H1 (cell line): Measurements from ENCODE around the gene GABRG3. TPM values are rescaled to one million over a fixed set of nuclear protein-coding genes. Genes with fewer than 3 reads are reported as not detected.

Experiments used
- CTCF ChIA-PET: fragments of 300-600 bp; sonication (Branson Sonifier 250); formaldehyde crosslinking; loops from one replicate; lab custom pipeline; 2021; ENCODE audit not compliant: partially characterized antibody; lab: Charles Lee
- POLR2A ChIA-PET: fragments of 300-600 bp; sonication (Branson Sonifier 250); formaldehyde crosslinking; loops from one replicate; lab custom pipeline; 2021; ENCODE audit warnings: inconsistent platforms; ENCODE audit not compliant: partially characterized antibody; lab: Charles Lee
- DNase-seq, 2 experiments: peaks; one replicate each; pipeline versions ENCODE4 v3.0.0 to v3.0.0-alpha.2; 2010 to 2022; ENCODE audit warnings: low spot score in 2 of 2, low read depth in 1 of 2, mixed read lengths in 1 of 2
- FAIRE-seq: peaks from 2 replicates; lab custom pipeline; 2011; peaks lifted over from hg19 to GRCh38; lab: Jason Lieb, UNC
- H2AFZ ChIP-seq: 2 replicates; pipeline ENCODE4 v1.8.1; 2012; ENCODE audit warnings: low read length, inconsistent platforms
- H2AK5ac ChIP-seq: 2 replicates; pipeline ENCODE4 v1.6.1; 2013; ENCODE audit warnings: low read depth, low read length
- H2BK120ac ChIP-seq: replicated peaks from 2 replicates; pipeline ENCODE3; 2013; ENCODE audit warnings: low read depth, low read length, inconsistent platforms
- H2BK12ac ChIP-seq: 2 replicates; pipeline ENCODE4 v1.6.1; 2013; ENCODE audit warnings: low read depth, low read length
- H2BK15ac ChIP-seq: 2 replicates; pipeline ENCODE4 v1.6.1; 2013; ENCODE audit warnings: low read length
- H2BK20ac ChIP-seq: 2 replicates; pipeline ENCODE4 v1.6.1; 2013; ENCODE audit warnings: low read length
- H2BK5ac ChIP-seq: 2 replicates; pipeline ENCODE4 v1.6.1; 2013; ENCODE audit warnings: low read depth, low read length
- H3K14ac ChIP-seq: 2 replicates; pipeline ENCODE4 v1.6.1; 2013; ENCODE audit warnings: inconsistent platforms; ENCODE audit not compliant: insufficient read length
- H3K18ac ChIP-seq: 2 replicates; pipeline ENCODE4 v1.6.1; 2013; ENCODE audit warnings: low read length; ENCODE audit errors: extremely low read depth
- H3K23ac ChIP-seq: 2 replicates; pipeline ENCODE4 v1.6.1; 2013; ENCODE audit warnings: inconsistent platforms; ENCODE audit not compliant: insufficient read length
- H3K23me2 ChIP-seq: 2 replicates; pipeline ENCODE4 v1.6.1; 2013; ENCODE audit warnings: low read depth, low read length
- H3K27ac ChIP-seq: 2 replicates; pipeline ENCODE4 v1.6.1; 2011; ENCODE audit warnings: low read depth, low read length, inconsistent platforms
- H3K27me3 ChIP-seq, 4 experiments: replicated peaks in 1 of 4; 1 replicate in 1 of 4; 2 replicates in 3 of 4; pipeline versions ENCODE4 v1.6.1 to v1.8.1; 2011 to 2013; ENCODE audit warnings: low read length in 3 of 4, mild to moderate bottlenecking in 3 of 4, inconsistent platforms in 2 of 4, mixed read lengths in 2 of 4, moderate library complexity in 1 of 4; ENCODE audit not compliant: control insufficient read depth in 3 of 4, insufficient read depth in 3 of 4; ENCODE audit errors: extremely low read depth in 1 of 4
- H3K36me3 ChIP-seq, 4 experiments: 2 replicates each; pipeline versions ENCODE4 v1.6.1 to v1.8.1; 2011 to 2013; ENCODE audit warnings: mild to moderate bottlenecking in 4 of 4, low read length in 3 of 4, moderate library complexity in 2 of 4, control low read depth in 1 of 4, inconsistent platforms in 1 of 4; ENCODE audit not compliant: insufficient read depth in 4 of 4, control insufficient read depth in 2 of 4
- H3K4ac ChIP-seq: replicated peaks from 2 replicates; pipeline ENCODE3; 2013; ENCODE audit warnings: low read length, low read depth, mixed read lengths, inconsistent platforms; ENCODE audit not compliant: insufficient read length
- H3K4me1 ChIP-seq, 4 experiments: replicated peaks in 1 of 4; 1 replicate in 1 of 4; 2 replicates in 3 of 4; pipeline versions ENCODE4 v1.6.1 to v1.8.1; 2011 to 2013; ENCODE audit warnings: low read length in 3 of 4, inconsistent platforms in 2 of 4, mixed read lengths in 1 of 4; ENCODE audit not compliant: insufficient read depth in 4 of 4, control insufficient read depth in 3 of 4
- H3K4me2 ChIP-seq, 2 experiments: 2 replicates each; pipeline versions ENCODE4 v1.6.1 to v1.8.1; 2011 to 2013; ENCODE audit warnings: low read depth in 2 of 2, low read length in 2 of 2, control low read depth in 1 of 2, inconsistent platforms in 1 of 2, mild to moderate bottlenecking in 1 of 2; ENCODE audit not compliant: insufficient read depth in 1 of 2
- H3K4me3 ChIP-seq, 4 experiments: fragments of 200-600, 300-600 bp in 1 of 4; sonication (generic), shearing (Covaris generic), sonication (Bioruptor Twin) in 1 of 4; 2 replicates each; pipeline versions ENCODE4 v1.5.1 to v1.8.1; 2011 to 2016; ENCODE audit warnings: low read length in 4 of 4, low read depth in 3 of 4, control low read depth in 2 of 4, inconsistent platforms in 2 of 4, mild to moderate bottlenecking in 2 of 4, mixed read lengths in 1 of 4, moderate library complexity in 1 of 4; ENCODE audit not compliant: insufficient read depth in 2 of 4; ENCODE audit errors: extremely low read depth in 1 of 4
- H3K56ac ChIP-seq: replicated peaks from 2 replicates; pipeline ENCODE3; 2013; ENCODE audit warnings: low read depth, mild to moderate bottlenecking, mixed read lengths, low read length, inconsistent platforms; ENCODE audit not compliant: insufficient read length
- H3K79me1 ChIP-seq: 2 replicates; pipeline ENCODE4 v1.6.1; 2013; ENCODE audit warnings: low read depth, low read length, control low read depth
- H3K79me2 ChIP-seq, 2 experiments: 2 replicates each; pipeline versions ENCODE4 v1.6.1 to v1.8.1; 2012 to 2013; ENCODE audit warnings: low read length in 2 of 2, mild to moderate bottlenecking in 2 of 2, inconsistent platforms in 1 of 2; ENCODE audit not compliant: insufficient read depth in 2 of 2, control insufficient read depth in 1 of 2
- H3K9ac ChIP-seq, 4 experiments: replicated peaks in 1 of 4; 1 replicate in 1 of 4; 2 replicates in 3 of 4; pipeline versions ENCODE4 v1.6.1 to v1.8.1; 2011 to 2013; ENCODE audit warnings: low read depth in 3 of 4, low read length in 3 of 4, control low read depth in 2 of 4, mild to moderate bottlenecking in 2 of 4, moderate library complexity in 2 of 4, inconsistent platforms in 1 of 4; ENCODE audit errors: extremely low read depth in 1 of 4
- H3K9me3 ChIP-seq, 2 experiments: 2 replicates each; pipeline versions ENCODE4 v1.6.1 to v1.8.1; 2012 to 2013; ENCODE audit warnings: mild to moderate bottlenecking in 2 of 2, moderate library complexity in 2 of 2, control low read depth in 1 of 2, inconsistent platforms in 1 of 2, low read depth in 1 of 2, low read length in 1 of 2, mixed read lengths in 1 of 2; ENCODE audit not compliant: insufficient read depth in 2 of 2
- H4K20me1 ChIP-seq, 2 experiments: replicated peaks in 1 of 2; 2 replicates each; pipeline versions ENCODE3 to v1.8.1; 2011 to 2013; ENCODE audit warnings: inconsistent platforms in 2 of 2, low read length in 2 of 2, mild to moderate bottlenecking in 1 of 2; ENCODE audit not compliant: insufficient read depth in 2 of 2, control insufficient read depth in 1 of 2
- H4K5ac ChIP-seq: 2 replicates; pipeline ENCODE4 v1.6.1; 2013; ENCODE audit warnings: low read length, low read depth, mixed read lengths, inconsistent platforms; ENCODE audit not compliant: insufficient read length
- H4K8ac ChIP-seq: 2 replicates; pipeline ENCODE4 v1.8.0; 2013; ENCODE audit warnings: mild to moderate bottlenecking, moderate library complexity, low read length, inconsistent platforms; ENCODE audit not compliant: insufficient read depth; ENCODE audit errors: extremely low read depth
- H4K91ac ChIP-seq: replicated peaks from 2 replicates; pipeline ENCODE3; 2013; ENCODE audit warnings: low read length, mixed read lengths, inconsistent platforms; ENCODE audit not compliant: insufficient read length
- BACH1 ChIP-seq: IDR thresholded peaks from 2 replicates; pipeline ENCODE4 v1.6.1; 2012; ENCODE audit warnings: low read length, improper control_type of control experiment
- CTBP2 ChIP-seq: IDR thresholded peaks from 2 replicates; pipeline ENCODE4 v1.7.0; 2011; ENCODE audit warnings: borderline replicate concordance, mild to moderate bottlenecking, moderate library complexity, mixed read lengths, low read length; ENCODE audit not compliant: insufficient read depth, insufficient read length
- CTCF ChIP-seq, 3 experiments: IDR thresholded peaks; 1 replicate in 2 of 3; 2 replicates in 1 of 3; pipeline versions ENCODE4 v1.5.1 to v1.6.1; 2011; ENCODE audit warnings: low read length in 3 of 3, mild to moderate bottlenecking in 3 of 3, inconsistent platforms in 2 of 3, low read depth in 1 of 3, moderate library complexity in 1 of 3; ENCODE audit not compliant: insufficient read depth in 1 of 3; ENCODE audit errors: control extremely low read depth in 1 of 3
- FOSL1 ChIP-seq: IDR thresholded peaks from 2 replicates; pipeline ENCODE4 v1.6.1; 2011; ENCODE audit warnings: mild to moderate bottlenecking, low read depth, low read length, moderate library complexity; ENCODE audit not compliant: insufficient read depth
- KDM1A ChIP-seq: fragments of 200-600, 300-600 bp; sonication (generic); IDR thresholded peaks from 2 replicates; pipeline ENCODE4 v1.7.1; 2016; ENCODE audit warnings: mild to moderate bottlenecking, low read length, borderline replicate concordance
- POLR2AphosphoS5 ChIP-seq: IDR thresholded peaks from 2 replicates; pipeline ENCODE4 v1.6.1; 2011; ENCODE audit warnings: low read depth, low read length
- RNF2 ChIP-seq: fragments of 200-900, 300-1000 bp; sonication (generic); IDR thresholded peaks from 2 replicates; pipeline ENCODE4 v1.7.1; 2016; ENCODE audit warnings: borderline replicate concordance, low read depth, mild to moderate bottlenecking, antibody characterized with exemption, low read length; ENCODE audit not compliant: poor library complexity, severe bottlenecking; ENCODE audit errors: missing control alignments
- RXRA ChIP-seq: IDR thresholded peaks from 2 replicates; pipeline ENCODE4 v1.6.1; 2011; ENCODE audit warnings: low read depth, mild to moderate bottlenecking, low read length, moderate library complexity; ENCODE audit not compliant: insufficient read depth
- SP4 ChIP-seq: IDR thresholded peaks from 2 replicates; pipeline ENCODE4 v1.6.1; 2012; ENCODE audit warnings: low read length, inconsistent platforms
- SRF ChIP-seq: IDR thresholded peaks from 2 replicates; pipeline ENCODE4 v1.6.1; 2011; ENCODE audit warnings: mild to moderate bottlenecking, low read depth, low read length, moderate library complexity
- SUZ12 ChIP-seq: fragments of 200-600 bp; sonication (generic); IDR thresholded peaks from 2 replicates; pipeline ENCODE4 v1.6.1; 2012; ENCODE audit warnings: mild to moderate bottlenecking, inconsistent platforms, low read length, moderate library complexity, mixed read lengths
- TAF1 ChIP-seq: IDR thresholded peaks from 2 replicates; pipeline ENCODE4 v1.6.1; 2011; ENCODE audit warnings: mild to moderate bottlenecking, low read depth, low read length
- WGBS, 2 experiments: shearing (Covaris generic) in 1 of 2; methylation state at CpG; one replicate each; pipeline versions ENCODE4 v1.1.6 to v1.1.7; 2013 to 2015; ENCODE audit warnings: low lambda C conversion rate in 2 of 2, mixed read lengths in 2 of 2, inconsistent platforms in 1 of 2, low coverage in 1 of 2, missing lambda C conversion rate in 1 of 2; ENCODE audit not compliant: insufficient replicate concordance in 2 of 2, insufficient coverage in 1 of 2, insufficient read length in 1 of 2; ENCODE audit errors: extremely low coverage in 1 of 2, missing lambda C conversion rate in 1 of 2; 5-methylcytosine and 5-hydroxymethylcytosine counted together
- polyA plus RNA-seq, 7 experiments: library from polyadenylated mRNA; depleted of rRNA in 3 of 7; stranded (reverse) in 5 of 7; unstranded in 2 of 7; fragments of >200 nt in 5 of 7; fragments of 200-250 nt in 2 of 7; gene quantifications; 1 replicate in 5 of 7; 2 replicates in 1 of 7; 4 replicates in 1 of 7; pipeline versions ENCODE4 v1.2.1 to v1.2.3, GENCODE V29; 2011 to 2013; ENCODE audit warnings: missing spikeins in 2 of 7, mixed read lengths in 2 of 7
- total RNA-seq: library from RNA; stranded (reverse); fragmentation: NEBNext Ultra II Directional; extraction: Animal tissue kit (Norgen Biotek cat#: 25700); gene quantifications from 2 replicates; pipeline ENCODE4 v1.2.1, GENCODE V29; 2021

GABRG3 gene
- total and polyA plus RNA-seq, 2 of the 8 experiments (the other 6 are each of a cell fraction or from before 2014, with no cell fraction given), result 0.17 to 0.80 TPM

DNA sequence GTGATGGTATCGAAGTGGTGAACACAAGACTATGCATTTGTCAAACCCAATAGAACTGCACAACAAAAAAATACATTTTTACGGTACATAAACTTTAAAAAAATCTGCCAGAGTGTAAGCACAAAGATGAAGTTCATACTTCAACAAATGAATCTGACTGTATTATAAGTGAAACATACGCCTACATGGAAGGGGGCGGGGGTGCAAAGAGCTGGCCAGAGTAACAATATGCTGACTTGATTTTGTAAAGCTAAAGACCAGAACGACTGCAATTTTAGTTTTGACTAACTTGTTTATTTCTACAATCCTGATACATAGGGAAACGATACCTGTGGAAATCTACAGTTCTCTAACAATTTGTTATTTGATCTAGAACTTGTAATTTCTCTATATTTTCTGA lies 426.0 kb downstream of the GABRG3 start:
- no peaks in the 10 kb centered on the region for H3K27me3 ChIP-seq
- CTCF ChIA-PET, result interaction anchor here (0.8 to 1.0 kb wide), 2 partner anchors 18 to 38 kb away, joined by 3 read pairs; no protein-coding TSS in a partner anchor
- WGBS, 2 experiments, result 92% methylated on average over 6 of the region's 6 CpGs; no CpG with 5 or more reads in 1 of the 2 experiments
- no peak overlapping the region for H2AK5ac ChIP-seq
- H2BK5ac ChIP-seq, result no peak overlapping the region
- no peak overlapping the region for H3K9ac ChIP-seq
- H2AFZ ChIP-seq, result no peak overlapping the region
- H3K14ac ChIP-seq, result no peak overlapping the region
- H3K4ac ChIP-seq, result no peak overlapping the region
- no peak overlapping the region for H4K8ac ChIP-seq
- no peak overlapping the region for H3K18ac ChIP-seq
- no peaks in the 10 kb centered on the region for H4K20me1 ChIP-seq
- H3K4me3 ChIP-seq, result no peak overlapping the region
- H3K4me2 ChIP-seq, result no peak overlapping the region
- H3K56ac ChIP-seq, result no peak overlapping the region
- no peaks in the 10 kb centered on the region for H3K79me2 ChIP-seq
- H2BK15ac ChIP-seq, result no peak overlapping the region
- DNase-seq, result no peak
- no peak overlapping the region for H2BK12ac ChIP-seq
- no peak overlapping the region for H2BK120ac ChIP-seq
- H4K91ac ChIP-seq, result no peak overlapping the region
- no peaks in the 10 kb centered on the region for H3K79me1 ChIP-seq
- H3K27ac ChIP-seq, result no peak overlapping the region
- POLR2A ChIA-PET, result no interaction called here
- peaks cover 2 to 6% (median 4%) of the 10 kb centered on the region in 4 experiments; a peak in 5 of 7 replicates for H3K4me1 ChIP-seq
- no peak for FAIRE-seq
- H3K9me3 ChIP-seq, result no peaks in the 10 kb centered on the region
- H3K36me3 ChIP-seq, result no peaks in the 10 kb centered on the region
- no peak overlapping the region for H2BK20ac ChIP-seq
- no peak overlapping the region for H4K5ac ChIP-seq
- peaks cover 1% of the 10 kb centered on the region; the same call in 1 of the 2 replicates for H3K23me2 ChIP-seq
- no peak overlapping the region for H3K23ac ChIP-seq
- TF ChIP-seq SP4 (no peak), POLR2AphosphoS5 (no peak), CTCF (IDR thresholded peaks at IDR 0.05; ENCODE audit: control extremely low read depth in 1 of 3, insufficient read depth in 1 of 3, low read depth in 1 of 3, low read length in 3 of 3) (no peak), FOSL1 (no peak), TAF1 (no peak), RXRA (no peak), KDM1A (no peak), RNF2 (no peak), SRF (no peak), CTBP2 (no peak), BACH1 (no peak), SUZ12 (no peak)
